GM12878 (cell line): ENCODE data around the gene KLF11.

Experiments used
- CHD1 ChIP-seq: IDR thresholded peaks from 2 replicates; pipeline ENCODE4 v1.6.1; 2012; ENCODE audit warnings: low read depth, low read length, improper control_type of control experiment
- TF ChIP-seq, protein P1 (sequence below): IDR thresholded peaks from 2 replicates; pipeline ENCODE4 v1.6.1; 2011; ENCODE audit warnings: borderline replicate concordance, low read depth, mild to moderate bottlenecking, moderate library complexity, low read length; ENCODE audit not compliant: insufficient read depth, poor library complexity, severe bottlenecking

DNA sequence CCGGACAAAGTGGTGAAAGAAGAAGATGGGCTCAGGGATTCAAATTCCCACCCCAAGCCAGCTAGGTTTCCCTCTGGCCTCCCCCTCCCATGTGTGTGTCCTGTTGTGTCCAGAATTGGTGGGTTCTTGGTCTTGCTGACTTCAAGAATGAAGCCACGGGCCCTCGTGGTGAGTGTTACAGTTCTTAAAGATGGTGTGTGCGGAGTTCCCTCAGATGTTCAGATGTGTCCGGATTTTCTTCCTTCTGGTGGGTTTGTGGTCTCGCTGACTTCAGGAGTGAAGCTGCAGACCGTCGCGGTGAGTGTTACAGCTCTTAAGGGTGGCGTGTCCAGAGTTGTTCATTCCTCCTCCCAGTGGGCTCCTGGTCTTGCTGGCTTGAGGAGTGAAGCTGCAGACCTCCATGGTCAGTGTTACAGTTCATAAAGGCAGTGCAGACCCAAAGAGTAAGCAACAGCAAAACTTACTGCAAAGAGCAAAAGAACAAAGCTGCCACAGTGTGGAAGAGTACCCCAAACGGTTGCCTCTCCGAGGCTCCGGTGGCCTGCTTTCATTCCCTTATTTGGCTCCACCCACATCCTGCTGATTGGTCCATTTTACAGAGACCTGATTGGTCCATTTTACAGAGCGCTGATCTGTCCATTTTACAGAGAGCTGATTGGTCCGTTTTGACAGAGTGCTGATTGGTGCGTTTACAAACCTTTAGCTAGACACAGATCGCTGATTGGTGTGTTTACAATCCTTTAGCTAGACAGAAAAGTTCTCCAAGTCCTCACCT lies 37.7 kb upstream of the KLF11 start:
- no peak for TF ChIP-seq CHD1
- TF ChIP-seq, protein P1, sequence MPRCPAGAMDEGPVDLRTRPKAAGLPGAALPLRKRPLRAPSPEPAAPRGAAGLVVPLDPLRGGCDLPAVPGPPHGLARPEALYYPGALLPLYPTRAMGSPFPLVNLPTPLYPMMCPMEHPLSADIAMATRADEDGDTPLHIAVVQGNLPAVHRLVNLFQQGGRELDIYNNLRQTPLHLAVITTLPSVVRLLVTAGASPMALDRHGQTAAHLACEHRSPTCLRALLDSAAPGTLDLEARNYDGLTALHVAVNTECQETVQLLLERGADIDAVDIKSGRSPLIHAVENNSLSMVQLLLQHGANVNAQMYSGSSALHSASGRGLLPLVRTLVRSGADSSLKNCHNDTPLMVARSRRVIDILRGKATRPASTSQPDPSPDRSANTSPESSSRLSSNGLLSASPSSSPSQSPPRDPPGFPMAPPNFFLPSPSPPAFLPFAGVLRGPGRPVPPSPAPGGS: no peak
